ENCODE measurements around the gene SUOX. TPM values are rescaled to one million over a fixed set of nuclear protein-coding genes. Genes with fewer than 3 reads are reported as not detected.
A peak's percentile ranks its signal among the peaks of the same experiment; 100 is the strongest.

Gene SUOX
- total and polyA plus RNA-seq, 8 donors: 8.4 to 67.7 (median 10.9) TPM

- intact Hi-C loops (cut with DNase I; ENCODE audit: low total_unique reads): no loop called here
- no peak overlapping the region for H3K27ac ChIP-seq
- WGBS, 5 donors: 54 to 73% (median 63%) methylated on average over 2 of the region's 2 CpGs
- H3K4me1 ChIP-seq: peaks cover 6 to 27% (median 15%) of the 10 kb centered on the region in 4 donors
- no peak for TF ChIP-seq POLR2AphosphoS5 (IDR thresholded peaks at IDR 0.05)
- TF ChIP-seq, protein P1, sequence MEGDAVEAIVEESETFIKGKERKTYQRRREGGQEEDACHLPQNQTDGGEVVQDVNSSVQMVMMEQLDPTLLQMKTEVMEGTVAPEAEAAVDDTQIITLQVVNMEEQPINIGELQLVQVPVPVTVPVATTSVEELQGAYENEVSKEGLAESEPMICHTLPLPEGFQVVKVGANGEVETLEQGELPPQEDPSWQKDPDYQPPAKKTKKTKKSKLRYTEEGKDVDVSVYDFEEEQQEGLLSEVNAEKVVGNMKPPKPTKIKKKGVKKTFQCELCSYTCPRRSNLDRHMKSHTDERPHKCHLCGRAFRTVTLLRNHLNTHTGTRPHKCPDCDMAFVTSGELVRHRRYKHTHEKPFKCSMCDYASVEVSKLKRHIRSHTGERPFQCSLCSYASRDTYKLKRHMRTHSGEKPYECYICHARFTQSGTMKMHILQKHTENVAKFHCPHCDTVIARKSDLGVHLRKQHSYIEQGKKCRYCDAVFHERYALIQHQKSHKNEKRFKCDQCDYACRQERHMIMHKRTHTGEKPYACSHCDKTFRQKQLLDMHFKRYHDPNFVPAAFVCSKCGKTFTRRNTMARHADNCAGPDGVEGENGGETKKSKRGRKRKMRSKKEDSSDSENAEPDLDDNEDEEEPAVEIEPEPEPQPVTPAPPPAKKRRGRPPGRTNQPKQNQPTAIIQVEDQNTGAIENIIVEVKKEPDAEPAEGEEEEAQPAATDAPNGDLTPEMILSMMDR (IDR thresholded peaks at IDR 0.05): no peak
- no peak for TF ChIP-seq POLR2A (IDR thresholded peaks at IDR 0.05)
- TF ChIP-seq EP300 (IDR thresholded peaks at IDR 0.05): no peak
- no peaks in the 10 kb centered on the region for H3K27me3 ChIP-seq
- no peaks in the 10 kb centered on the region for H3K9me3 ChIP-seq
- DNase-seq: no peak
- H3K36me3 ChIP-seq: peaks cover 0 to 9% (median 4%) of the 10 kb centered on the region in 4 donors
- H3K4me3 ChIP-seq: no peak overlapping the region
Measured at GRCh38 chr12:56010111-56010570, 13.1 kb downstream of the SUOX start.

DNA sequence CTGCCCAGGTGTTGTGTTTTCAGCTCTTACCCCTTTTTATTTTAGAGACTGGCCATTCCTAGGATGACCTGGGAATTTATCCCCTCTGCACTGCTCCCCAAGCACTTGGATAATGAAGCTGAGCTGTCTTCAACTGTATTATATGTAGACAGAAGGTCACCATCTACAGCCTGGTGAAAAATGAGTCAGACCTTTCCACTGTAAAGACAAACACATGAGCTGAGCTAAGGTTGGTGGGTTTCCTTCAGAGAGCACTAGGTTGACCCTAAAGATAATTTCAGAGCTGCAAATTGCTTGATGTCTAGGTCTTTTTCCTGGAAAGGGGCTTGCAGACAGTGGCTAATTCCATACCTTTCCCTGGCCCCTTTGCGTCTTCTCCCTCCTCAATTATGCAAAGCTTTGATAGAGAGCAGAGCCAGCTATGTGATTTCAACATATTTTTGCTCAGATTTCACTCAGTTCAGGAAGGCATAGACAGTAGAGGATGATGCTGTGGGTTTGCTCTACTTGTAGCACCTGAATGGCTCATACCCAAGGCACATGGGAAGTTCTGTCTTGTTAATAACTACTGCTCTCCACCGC, 14.5 kb downstream of the SUOX start:
- Histone ChIP-seq H3K36me3 (peaks cover 0 to 9% (median 4%) of the 10 kb centered on the region in 4 donors), H3K27ac (no peak overlapping the region), H3K4me1 (peaks cover 6 to 21% (median 12%) of the 10 kb centered on the region in 4 donors), H3K4me3 (no peak overlapping the region), H3K27me3 (no peaks in the 10 kb centered on the region), H3K9me3 (no peaks in the 10 kb centered on the region)
- WGBS, 5 donors: 88 to 100% (median 95%) methylated on average over 2 of the region's 2 CpGs
- intact Hi-C loops (cut with DNase I; ENCODE audit: low total_unique reads): no loop called here
- DNase-seq: no peak
- no peak for TF ChIP-seq EP300 (IDR thresholded peaks at IDR 0.05)
- TF ChIP-seq POLR2AphosphoS5 (IDR thresholded peaks at IDR 0.05): no peak
- no peak for TF ChIP-seq POLR2A (IDR thresholded peaks at IDR 0.05)
- TF ChIP-seq, protein P1 (IDR thresholded peaks at IDR 0.05): no peak

DNA sequence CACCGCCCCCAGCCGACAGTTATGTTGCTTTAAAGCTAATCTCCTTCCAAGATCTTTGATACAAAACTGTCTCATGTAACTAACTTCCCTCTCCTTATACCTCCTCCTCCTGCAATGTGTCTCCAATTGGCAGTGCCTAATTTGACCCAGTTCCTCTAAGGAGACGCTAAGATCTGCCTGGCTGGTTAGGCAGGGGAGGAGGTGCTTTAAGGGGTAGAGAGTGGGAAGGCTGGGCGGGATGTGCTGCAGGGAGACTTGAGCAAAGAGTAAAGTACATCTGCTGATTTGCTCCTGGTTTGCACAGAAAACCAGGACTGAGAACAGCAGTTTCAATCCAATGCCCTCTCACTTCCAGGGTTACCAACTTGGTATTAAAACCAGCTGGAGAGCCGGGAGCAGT, 16.4 kb downstream of the SUOX start:
- intact Hi-C loops (cut with DNase I; ENCODE audit: low total_unique reads): no loop called here
- TF ChIP-seq, protein P1 (IDR thresholded peaks at IDR 0.05): no peak
- TF ChIP-seq POLR2A (IDR thresholded peaks at IDR 0.05) (no peak), EP300 (IDR thresholded peaks at IDR 0.05) (no peak)
- WGBS, 5 donors: 85 to 91% (median 89%) methylated on average over 5 of the region's 5 CpGs
- no peaks in the 10 kb centered on the region for H3K27me3 ChIP-seq
- peaks cover 0 to 17% (median 10%) of the 10 kb centered on the region in 4 donors for H3K36me3 ChIP-seq
- no peaks in the 10 kb centered on the region for H3K9me3 ChIP-seq
- no peak for DNase-seq
- no peak overlapping the region for H3K27ac ChIP-seq
- peaks cover 0 to 11% (median 2%) of the 10 kb centered on the region in 4 donors for H3K4me1 ChIP-seq
- no peak overlapping the region for H3K4me3 ChIP-seq

- Histone ChIP-seq H3K9me3 (no peaks in the 10 kb centered on the region), H3K4me1 (peaks cover 0 to 9% (median 0%) of the 10 kb centered on the region in 4 donors), H3K36me3 (peaks cover 0 to 18% (median 15%) of the 10 kb centered on the region in 4 donors), H3K27me3 (no peaks in the 10 kb centered on the region), H3K27ac (no peak overlapping the region), H3K4me3 (no peak overlapping the region)
- peak in 1 of 2 donors; percentile 68 for DNase-seq
- TF ChIP-seq, protein P1 (IDR thresholded peaks at IDR 0.05): no peak
- no peak for TF ChIP-seq POLR2A (IDR thresholded peaks at IDR 0.05)
- TF ChIP-seq EP300 (IDR thresholded peaks at IDR 0.05): no peak
- no peak for TF ChIP-seq POLR2AphosphoS5 (IDR thresholded peaks at IDR 0.05)
- WGBS, 5 donors: 21 to 48% (median 35%) methylated on average over 2 of the region's 2 CpGs
- intact Hi-C loops (cut with DNase I; ENCODE audit: low total_unique reads): no loop called here
Measured at GRCh38 chr12:56014205-56014604, 17.1 kb downstream of the SUOX start.

All from stomach (tissue), 9 donors.